Dermis microvascular lymphatic vessel endothelial cell (primary cell): ENCODE measurements around the gene TBX18. TPM values are rescaled to one million over a fixed set of nuclear protein-coding genes. Genes with fewer than 3 reads are reported as not detected.
A peak's percentile ranks its signal among the peaks of the same experiment; 100 is the strongest.

Experiments used
- DNase-seq, 2 donors: peaks; one replicate each; pipeline versions ENCODE4 v3.0.0 to v3.0.0-alpha.2; 2010; ENCODE audit warnings: low read depth in 2 of 2
- total RNA-seq: library from RNA; depleted of rRNA; stranded (reverse); fragments of >200 nt; gene quantifications from 2 replicates; pipeline ENCODE4 v1.2.1, GENCODE V29; 2014

Gene TBX18
- total RNA-seq, 1 donor from 2014 or later: 1.2 TPM

- no peak for DNase-seq
These were observed 8.7 kb upstream of the TBX18 start for GRCh38 chr6:84773133-84773430.

GRCh38 chr6:84772428-84773132, 8.2 kb upstream of the TBX18 start:
- DNase-seq: no peak

GRCh38 chr6:84771756-84772356, 7.5 kb upstream of the TBX18 start:
- DNase-seq: no peak

DNA sequence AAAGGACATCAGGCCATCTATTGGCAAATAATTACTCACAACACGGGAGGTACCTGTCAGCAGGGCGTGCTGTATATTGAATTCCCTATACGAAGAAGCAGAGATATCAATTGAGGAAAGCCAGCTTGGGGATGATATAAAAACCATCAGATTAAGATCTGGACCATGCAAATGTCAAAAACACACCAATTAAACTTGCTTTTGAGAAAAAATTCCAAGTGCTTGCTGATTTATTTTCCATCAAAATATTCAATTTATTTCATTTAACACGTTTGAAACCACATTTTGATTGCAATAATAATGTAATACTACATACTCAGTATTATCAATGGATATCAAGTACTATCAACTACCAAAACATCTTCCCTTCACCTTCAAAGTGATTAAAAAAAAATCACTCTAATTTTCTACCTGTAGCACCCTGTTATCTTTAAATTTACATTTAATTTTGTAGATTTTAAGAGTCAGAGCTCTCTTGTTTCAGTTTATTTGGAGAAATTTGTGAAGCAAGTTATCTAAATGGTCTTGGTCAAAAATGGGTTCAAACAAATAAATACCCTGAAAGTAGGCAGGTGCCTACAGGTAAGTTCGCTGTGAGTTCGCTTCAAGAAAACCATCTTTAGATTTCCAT, 6.8 kb upstream of the TBX18 start:
- no peak for DNase-seq

DNA sequence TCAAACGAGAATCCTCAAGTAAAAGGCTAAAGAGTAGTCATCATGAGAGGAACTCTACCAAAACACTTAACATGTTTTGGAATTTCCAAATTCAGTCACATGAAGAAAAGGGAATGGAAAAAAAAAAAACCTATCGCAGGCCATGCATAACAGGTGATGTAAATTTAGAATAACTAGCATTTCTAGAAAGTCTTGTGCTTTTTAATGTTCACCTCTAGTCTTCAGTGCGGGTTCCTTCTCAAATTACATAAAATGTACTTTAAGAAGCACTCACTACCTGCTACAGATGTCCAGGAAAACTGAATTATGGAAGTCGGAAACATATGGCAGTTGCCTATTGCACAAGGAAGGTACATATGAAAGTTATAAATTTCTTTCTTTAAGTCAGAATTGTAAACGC, 6.1 kb upstream of the TBX18 start:
- DNase-seq: no peak

GRCh38 chr6:84769306-84769705, 4.9 kb upstream of the TBX18 start:
- no peak for DNase-seq

DNA sequence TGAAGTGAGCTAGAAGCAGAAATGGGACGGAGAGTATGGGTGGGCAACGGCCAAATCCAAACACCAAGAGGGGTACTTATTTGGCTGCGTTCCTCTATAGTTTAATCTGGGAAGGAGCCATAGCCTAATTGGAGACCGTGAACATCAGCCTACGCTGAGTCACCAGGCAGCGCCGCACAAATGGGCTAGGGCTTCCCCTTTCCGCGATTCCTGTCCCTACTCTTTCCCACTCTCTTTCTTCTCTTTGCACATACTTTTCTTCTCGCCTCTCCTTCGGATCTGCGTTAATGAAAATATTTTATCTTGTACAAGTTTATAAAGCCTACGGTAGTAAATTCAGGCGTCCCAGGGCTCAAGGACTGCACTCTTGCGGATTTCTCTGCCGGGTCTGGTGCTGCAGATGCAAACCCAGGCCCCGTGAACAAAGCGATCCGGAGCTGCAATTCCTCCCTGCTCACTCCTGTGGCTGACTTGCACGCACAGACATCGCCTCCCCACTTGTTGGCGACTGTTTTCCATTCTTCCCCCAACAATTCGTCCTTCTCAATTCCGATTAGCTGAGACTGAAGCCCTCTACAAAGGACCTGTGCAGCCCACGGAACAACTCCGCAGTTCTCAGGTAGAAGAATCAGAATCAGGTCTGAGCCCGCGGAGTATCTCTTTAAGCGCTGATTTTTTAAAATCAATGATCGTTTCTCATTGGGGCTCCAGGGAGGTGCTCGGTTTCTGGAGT, 4.2 kb upstream of the TBX18 start:
- peak in 1 of 2 donors; percentile 35 for DNase-seq

DNA sequence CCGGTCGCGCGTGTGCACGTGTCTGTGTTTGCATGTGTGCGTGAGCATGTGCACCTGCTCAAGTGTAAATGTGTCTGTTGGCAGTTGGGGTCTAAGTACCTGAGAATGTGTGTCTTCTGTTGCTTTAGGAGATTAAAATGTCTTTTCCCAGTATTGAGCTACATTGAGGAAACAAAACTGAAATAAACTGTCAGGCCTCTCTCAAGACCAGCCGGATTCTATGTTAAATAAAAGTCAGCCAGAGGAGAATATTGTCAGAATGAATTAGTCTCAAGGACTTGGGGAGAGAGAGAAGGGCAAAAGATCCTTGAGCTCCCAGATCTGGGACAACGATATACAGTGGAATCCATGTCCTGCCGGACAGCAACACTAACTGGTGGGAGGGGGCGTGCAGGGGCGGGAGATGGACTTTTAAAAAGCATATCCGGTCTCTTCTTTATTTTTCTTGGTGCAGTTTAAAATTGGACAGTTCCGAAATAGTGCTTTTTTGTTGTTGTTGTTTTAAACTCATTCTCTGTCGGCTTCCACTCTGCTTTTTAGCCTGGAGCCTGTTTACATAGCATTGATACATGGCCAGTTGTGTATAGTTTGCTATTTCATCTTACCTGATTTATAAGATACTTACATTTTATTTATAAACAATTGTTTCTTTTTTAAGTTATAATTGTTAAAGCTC, 3.3 kb upstream of the TBX18 start:
- DNase-seq: no peak

GRCh38 chr6:84766799-84767525, 2.6 kb upstream of the TBX18 start:
- no peak for DNase-seq

DNA sequence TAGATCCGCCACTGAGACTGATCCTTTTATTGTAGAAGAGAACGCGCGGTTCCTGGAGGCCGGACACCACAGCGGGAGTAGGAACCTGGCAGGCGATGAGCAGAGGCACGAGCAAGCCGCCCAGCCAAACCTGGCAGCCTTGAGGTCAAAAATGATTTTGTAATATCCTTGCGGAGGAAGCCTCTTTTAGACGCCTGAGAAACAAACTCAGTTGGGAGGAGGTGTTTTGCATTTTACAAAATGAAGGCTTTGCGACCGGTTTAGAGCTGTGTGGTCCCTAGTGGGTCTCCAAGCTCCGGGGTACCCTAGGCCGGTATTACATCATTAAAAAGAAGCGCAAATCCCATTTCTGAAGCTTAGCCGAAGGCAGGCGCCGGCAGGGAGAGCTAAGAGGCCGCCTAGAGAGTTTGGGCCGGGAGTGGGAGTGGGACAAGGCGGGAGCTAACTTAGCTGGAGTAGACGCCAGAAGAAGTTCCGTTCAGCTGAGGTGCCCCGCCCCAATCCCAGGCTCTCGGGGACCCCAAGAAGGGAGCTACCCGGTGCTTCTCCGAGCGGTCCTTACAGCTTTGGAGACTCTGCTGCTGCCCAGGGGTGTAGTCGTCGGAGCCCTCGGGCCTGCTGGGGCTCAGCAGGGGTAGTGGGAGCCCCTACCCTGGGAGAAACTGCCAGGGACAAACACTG, 1.9 kb upstream of the TBX18 start:
- DNase-seq: no peak

DNA sequence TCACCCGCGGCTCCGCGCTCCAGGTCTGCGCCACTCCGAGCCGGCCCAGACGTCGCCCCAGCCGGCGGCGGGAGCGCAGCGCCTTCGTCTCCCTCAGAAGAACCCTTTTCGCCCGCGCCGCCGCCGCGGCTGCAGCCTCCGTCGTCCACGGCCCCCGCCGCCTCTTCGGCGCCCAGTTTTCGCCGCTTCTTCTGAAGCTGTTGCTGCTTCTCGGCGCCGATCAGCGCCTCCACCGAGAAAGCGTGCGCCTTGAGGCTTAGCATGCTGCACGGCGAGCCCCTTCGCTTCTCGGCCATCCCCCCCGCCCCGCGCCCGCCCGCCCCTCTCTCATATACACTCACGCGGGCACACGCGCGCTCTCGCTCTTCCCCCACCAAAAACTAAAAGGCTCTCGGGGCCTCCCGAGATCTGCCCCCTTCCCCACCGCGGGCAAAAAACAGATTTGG, 489 bp downstream of the TBX18 start:
- DNase-seq: no peak

- DNase-seq: peak; percentile 71 to 85
These were observed 1.2 kb downstream of the TBX18 start for GRCh38 chr6:84763003-84763885.

DNA sequence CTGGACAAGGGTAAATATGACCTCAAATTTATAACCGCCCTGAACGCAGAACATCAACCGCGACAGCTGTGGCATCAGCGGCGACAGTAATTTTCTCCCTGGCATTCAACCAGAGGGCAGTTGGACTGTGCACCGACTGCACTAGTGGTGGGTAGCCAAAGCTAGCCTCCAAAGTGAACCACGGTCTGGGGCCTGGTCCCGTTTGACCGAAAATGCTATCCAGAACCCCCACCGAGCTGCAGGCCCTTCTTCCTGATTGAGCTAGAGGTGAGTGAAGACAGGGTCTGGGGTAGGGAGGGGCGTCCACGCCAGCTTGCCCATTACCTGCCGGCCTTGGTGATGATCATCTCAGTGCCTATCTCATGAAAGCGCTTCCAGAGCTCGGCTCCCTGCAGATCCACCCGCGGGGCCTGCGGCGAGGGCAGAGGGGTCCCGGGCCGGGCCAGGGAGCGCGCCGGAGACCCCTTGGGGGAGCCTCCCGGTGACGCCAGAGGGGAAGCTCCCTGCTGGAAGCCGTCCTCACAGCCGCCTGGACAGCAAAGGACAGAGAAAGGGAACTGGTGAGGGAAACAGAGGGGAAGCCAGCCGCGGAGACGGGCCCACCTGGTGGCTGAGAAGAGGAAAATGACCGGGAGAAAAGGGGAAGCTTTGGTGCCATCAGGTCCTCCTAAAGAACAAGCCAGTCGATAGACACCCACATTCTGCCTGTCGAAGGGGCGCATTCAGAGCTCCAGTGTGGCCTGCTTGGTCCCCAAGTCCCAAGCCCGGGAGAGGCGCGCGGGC, 2.0 kb downstream of the TBX18 start:
- peak in 1 of 2 donors; percentile 63 for DNase-seq

DNA sequence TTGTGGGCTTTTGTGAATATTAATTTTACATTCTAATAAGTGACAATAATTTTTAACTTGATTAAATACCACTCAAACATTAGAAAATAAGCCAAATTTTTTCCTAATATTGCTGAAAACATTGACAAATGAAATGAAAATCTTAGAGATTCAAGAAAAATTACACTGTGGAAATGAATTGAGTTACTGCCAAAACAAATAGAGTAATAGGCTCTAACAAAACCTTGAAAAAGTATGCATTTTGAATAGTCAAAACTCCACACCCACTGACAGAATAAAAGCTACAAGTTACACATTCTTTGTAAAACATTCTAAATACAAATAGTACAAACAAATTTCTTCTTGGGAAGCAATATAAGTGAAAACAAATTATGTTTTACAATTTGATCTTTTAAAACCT, 5.9 kb downstream of the TBX18 start:
- DNase-seq: no peak

DNA sequence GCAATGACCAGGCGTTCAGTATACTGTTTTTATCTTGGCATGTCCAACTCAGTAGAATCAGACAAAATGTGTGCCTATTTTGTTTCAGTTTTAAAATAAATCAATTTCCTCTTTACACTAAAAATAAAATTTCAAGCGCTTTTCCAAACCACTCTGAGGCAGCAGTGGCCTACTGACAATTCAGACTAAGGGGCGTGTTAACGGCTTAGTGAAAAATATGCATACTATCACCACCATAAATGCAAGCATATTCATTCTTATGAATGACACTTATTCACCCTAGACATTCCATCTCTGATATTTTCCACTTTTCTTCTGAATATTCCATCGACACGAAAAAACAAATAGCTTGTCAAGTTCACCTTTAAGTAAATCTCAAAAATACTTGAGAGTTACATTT, 7.5 kb downstream of the TBX18 start:
- DNase-seq: no peak

DNA sequence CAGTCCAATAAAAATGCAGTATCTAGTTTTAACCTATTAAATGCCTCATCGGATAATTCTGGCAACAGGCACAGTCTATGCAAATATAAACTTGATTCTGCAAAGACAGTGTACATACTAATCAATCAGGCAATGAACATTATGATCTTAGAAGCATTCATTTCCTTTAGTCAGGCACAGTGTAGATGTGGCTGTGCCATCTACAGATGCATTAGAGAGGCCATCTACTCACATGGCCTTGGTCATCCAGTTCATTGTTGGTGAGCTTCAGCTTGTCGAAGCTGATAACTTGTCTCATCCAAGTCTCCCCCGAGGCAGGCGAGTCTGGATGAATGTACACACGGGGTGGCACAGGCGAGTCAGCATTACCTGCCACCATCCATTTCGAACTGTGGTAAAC, 7.9 kb downstream of the TBX18 start:
- no peak for DNase-seq

DNA sequence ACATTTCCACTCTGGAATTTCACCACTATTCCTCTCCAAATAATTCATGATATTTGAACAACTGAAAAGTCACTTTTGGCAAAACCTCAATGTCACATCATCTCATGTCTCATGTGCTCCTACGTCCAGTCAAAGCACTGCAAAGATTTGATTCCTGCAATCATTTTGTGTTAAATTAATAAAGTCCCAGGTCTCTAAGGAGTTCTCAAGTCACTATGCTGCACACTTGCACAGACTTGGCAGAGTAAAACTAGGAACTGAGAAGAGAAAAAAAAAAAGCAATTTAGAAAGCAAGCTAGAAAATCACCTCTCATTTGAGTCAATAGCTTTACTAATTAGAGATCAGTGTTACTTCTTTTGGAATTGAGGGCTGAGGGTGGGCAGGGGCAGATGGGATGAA, 11.2 kb downstream of the TBX18 start:
- no peak for DNase-seq

- DNase-seq: no peak
These were observed 12.1 kb downstream of the TBX18 start for GRCh38 chr6:84752118-84752850.
